ENCODE measurements around the gene SLC4A8.

- TF ChIP-seq, protein P1, sequence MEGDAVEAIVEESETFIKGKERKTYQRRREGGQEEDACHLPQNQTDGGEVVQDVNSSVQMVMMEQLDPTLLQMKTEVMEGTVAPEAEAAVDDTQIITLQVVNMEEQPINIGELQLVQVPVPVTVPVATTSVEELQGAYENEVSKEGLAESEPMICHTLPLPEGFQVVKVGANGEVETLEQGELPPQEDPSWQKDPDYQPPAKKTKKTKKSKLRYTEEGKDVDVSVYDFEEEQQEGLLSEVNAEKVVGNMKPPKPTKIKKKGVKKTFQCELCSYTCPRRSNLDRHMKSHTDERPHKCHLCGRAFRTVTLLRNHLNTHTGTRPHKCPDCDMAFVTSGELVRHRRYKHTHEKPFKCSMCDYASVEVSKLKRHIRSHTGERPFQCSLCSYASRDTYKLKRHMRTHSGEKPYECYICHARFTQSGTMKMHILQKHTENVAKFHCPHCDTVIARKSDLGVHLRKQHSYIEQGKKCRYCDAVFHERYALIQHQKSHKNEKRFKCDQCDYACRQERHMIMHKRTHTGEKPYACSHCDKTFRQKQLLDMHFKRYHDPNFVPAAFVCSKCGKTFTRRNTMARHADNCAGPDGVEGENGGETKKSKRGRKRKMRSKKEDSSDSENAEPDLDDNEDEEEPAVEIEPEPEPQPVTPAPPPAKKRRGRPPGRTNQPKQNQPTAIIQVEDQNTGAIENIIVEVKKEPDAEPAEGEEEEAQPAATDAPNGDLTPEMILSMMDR (conservative IDR thresholded peaks at IDR 0.05) = no peak
- TF ChIP-seq ZFX (IDR thresholded peaks at IDR 0.05) = no peak
Observed at GRCh38 chr12:51547606-51548005, 123.0 kb downstream of the SLC4A8 start.
